Measurements from ENCODE around the gene CFAP251. TPM values are rescaled to one million over a fixed set of nuclear protein-coding genes. Genes with fewer than 3 reads are reported as not detected.
"Not testable (repeated sequence)": the region's sequence is repeated elsewhere in the genome, so short reads cannot be mapped to it uniquely, and the experiment has no call there.

CFAP251 gene
- total and polyA plus RNA-seq, 7 donors: 0.68 to 3.0 (median 1.1) TPM; not detected in 1

DNA sequence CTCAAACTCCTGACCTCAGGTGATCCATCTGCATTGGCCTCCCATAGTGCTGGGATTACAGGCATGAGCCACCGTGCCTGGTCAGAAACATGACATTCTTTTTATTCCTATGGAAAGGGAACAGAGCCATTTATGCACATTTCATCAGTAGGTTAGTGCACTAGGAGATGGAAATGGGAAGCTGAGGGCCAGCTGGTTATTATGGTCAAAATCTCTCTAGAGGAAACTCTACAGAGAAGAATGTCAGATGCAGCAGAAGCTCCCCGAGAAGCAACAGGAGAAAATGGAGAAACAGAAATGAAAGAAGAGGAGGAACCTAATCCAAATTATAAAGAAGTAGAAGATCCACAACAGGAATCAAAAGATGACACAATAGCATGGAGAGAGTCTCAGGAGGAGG lies 2.7 kb downstream of the CFAP251 start:
- 72 to 90% methylated on average over 2 of the region's 2 CpGs for WGBS, 2 donors
- peaks cover 0 to 22% (median 8%) of the 10 kb centered on the region in 4 donors for H3K4me1 ChIP-seq
- H3K27me3 ChIP-seq: no peaks in the 10 kb centered on the region
- H3K36me3 ChIP-seq: peaks cover 0 to 25% (median 8%) of the 10 kb centered on the region in 4 donors
- H3K9me3 ChIP-seq: no peaks in the 10 kb centered on the region
- TF ChIP-seq POLR2A (IDR thresholded peaks at IDR 0.05) (no peak), EP300 (IDR thresholded peaks at IDR 0.05) (no peak), POLR2AphosphoS5 (IDR thresholded peaks at IDR 0.05) (no peak)
- TF ChIP-seq, protein P1, sequence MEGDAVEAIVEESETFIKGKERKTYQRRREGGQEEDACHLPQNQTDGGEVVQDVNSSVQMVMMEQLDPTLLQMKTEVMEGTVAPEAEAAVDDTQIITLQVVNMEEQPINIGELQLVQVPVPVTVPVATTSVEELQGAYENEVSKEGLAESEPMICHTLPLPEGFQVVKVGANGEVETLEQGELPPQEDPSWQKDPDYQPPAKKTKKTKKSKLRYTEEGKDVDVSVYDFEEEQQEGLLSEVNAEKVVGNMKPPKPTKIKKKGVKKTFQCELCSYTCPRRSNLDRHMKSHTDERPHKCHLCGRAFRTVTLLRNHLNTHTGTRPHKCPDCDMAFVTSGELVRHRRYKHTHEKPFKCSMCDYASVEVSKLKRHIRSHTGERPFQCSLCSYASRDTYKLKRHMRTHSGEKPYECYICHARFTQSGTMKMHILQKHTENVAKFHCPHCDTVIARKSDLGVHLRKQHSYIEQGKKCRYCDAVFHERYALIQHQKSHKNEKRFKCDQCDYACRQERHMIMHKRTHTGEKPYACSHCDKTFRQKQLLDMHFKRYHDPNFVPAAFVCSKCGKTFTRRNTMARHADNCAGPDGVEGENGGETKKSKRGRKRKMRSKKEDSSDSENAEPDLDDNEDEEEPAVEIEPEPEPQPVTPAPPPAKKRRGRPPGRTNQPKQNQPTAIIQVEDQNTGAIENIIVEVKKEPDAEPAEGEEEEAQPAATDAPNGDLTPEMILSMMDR (IDR thresholded peaks at IDR 0.05): no peak
- intact Hi-C loops (cut with DNase I): no loop called here
- no peak overlapping the region for H3K27ac ChIP-seq
- no peak overlapping the region for H3K4me3 ChIP-seq
- DNase-seq: no peak

DNA sequence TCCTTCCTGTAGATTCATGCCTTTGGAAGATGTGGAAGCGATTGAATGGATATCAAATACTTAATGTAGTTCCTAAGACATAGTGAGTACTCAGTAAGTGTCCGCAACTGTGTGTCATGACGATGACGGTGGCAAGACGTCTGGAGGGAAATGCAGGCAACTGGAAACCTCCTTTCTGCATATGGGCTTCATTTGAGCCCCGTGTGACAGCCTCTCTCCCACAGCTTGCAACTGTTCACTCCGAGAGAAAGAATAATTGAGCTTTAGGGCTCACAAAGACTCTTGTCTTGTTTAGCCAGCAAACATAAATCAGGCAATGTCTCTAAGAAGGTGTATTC lies 6.9 kb downstream of the CFAP251 start:
- H3K4me3 ChIP-seq: no peak overlapping the region
- TF ChIP-seq POLR2A (IDR thresholded peaks at IDR 0.05): no peak
- TF ChIP-seq EP300 (IDR thresholded peaks at IDR 0.05): no peak
- no peak for TF ChIP-seq POLR2AphosphoS5 (IDR thresholded peaks at IDR 0.05)
- no peaks in the 10 kb centered on the region for H3K36me3 ChIP-seq
- peak overlapping the region in 3 of 4 donors; percentile 48 to 67 (median 55) for H3K27ac ChIP-seq
- intact Hi-C loops (cut with DNase I): no loop called here
- no peaks in the 10 kb centered on the region for H3K27me3 ChIP-seq
- WGBS, 2 donors: 58 to 70% methylated on average over 7 of the region's 7 CpGs
- peaks cover 0 to 15% (median 7%) of the 10 kb centered on the region in 4 donors for H3K4me1 ChIP-seq
- no peaks in the 10 kb centered on the region for H3K9me3 ChIP-seq
- no peak for DNase-seq

- DNase-seq: no peak
- TF ChIP-seq POLR2AphosphoS5 (IDR thresholded peaks at IDR 0.05) (no peak), POLR2A (IDR thresholded peaks at IDR 0.05) (no peak), EP300 (IDR thresholded peaks at IDR 0.05) (no peak)
- TF ChIP-seq, protein P1 (IDR thresholded peaks at IDR 0.05): no peak
- Histone ChIP-seq H3K9me3 (no peaks in the 10 kb centered on the region), H3K36me3 (no peaks in the 10 kb centered on the region), H3K27ac (no peak overlapping the region), H3K4me1 (peaks cover 0 to 15% (median 7%) of the 10 kb centered on the region in 4 donors), H3K27me3 (no peaks in the 10 kb centered on the region), H3K4me3 (no peak overlapping the region)
- 69 to 82% methylated on average over 7 of the region's 7 CpGs for WGBS, 2 donors
- intact Hi-C loops (cut with DNase I): no loop called here
These were observed 8.7 kb downstream of the CFAP251 start for GRCh38 chr12:121926874-121927706.

DNA sequence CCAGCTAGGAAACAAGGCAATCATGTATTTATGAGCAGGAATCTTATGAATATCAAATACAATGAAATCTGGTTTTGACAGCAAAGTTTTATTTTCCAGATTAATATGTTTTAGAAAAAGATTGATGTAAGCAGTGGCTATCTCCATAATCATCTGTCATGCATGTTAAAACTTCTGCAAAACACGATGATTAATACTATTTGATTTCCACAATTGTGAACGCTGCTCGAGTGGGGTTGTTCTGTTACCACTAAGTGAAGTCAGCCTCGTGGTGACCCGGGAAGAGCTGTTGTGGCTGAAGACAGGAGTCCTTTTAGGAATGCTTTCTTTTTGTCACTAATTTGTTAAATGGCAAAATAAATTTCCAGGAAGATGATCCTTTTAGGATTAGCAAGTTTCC lies 9.4 kb downstream of the CFAP251 start:
- WGBS, 2 donors: 61 to 82% methylated on average over 5 of the region's 5 CpGs
- Histone ChIP-seq H3K4me1 (peaks cover 0 to 15% (median 7%) of the 10 kb centered on the region in 4 donors), H3K36me3 (no peaks in the 10 kb centered on the region), H3K9me3 (no peaks in the 10 kb centered on the region), H3K4me3 (no peak overlapping the region), H3K27me3 (no peaks in the 10 kb centered on the region), H3K27ac (no peak overlapping the region)
- no peak for DNase-seq
- TF ChIP-seq, protein P1 (IDR thresholded peaks at IDR 0.05): no peak
- TF ChIP-seq EP300 (IDR thresholded peaks at IDR 0.05) (no peak), POLR2AphosphoS5 (IDR thresholded peaks at IDR 0.05) (no peak), POLR2A (IDR thresholded peaks at IDR 0.05) (no peak)
- intact Hi-C loops (cut with DNase I): no loop called here

DNA sequence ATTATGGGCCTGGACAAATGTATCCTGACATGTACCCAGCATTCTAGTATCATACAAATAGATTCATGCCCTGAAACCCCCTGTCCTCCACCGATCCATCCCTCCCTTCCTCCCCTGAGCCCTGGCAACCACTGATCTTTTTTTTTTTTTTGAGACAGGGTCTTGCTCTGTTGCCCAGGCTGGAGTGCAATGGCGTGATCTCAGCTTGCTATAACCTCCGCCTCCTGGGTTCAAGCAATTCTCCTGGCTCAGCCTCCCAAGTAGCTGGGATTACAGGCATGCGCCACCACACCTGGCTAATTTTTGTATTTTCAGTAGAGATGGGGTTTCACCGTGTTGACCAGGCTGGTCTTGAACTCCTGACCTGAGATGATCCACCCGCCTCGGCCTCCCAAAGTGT lies 11.2 kb downstream of the CFAP251 start:
- H3K27me3 ChIP-seq; H3K27ac ChIP-seq; intact Hi-C loops (cut with DNase I); H3K36me3 ChIP-seq; H3K9me3 ChIP-seq; DNase-seq; H3K4me3 ChIP-seq; H3K4me1 ChIP-seq: not testable (repeated sequence)
- 94 to 98% methylated on average over 7 of the region's 7 CpGs for WGBS, 2 donors

All from sigmoid colon (tissue), 7 donors.